Brain microvascular endothelial cell (primary cell): ENCODE measurements around the gene TMEM238.

ENCODE experiments used
- DNase-seq: peaks from one replicate; pipeline ENCODE4 v3.0.0-alpha.2; 2020
- H3K27ac ChIP-seq: fragments of 250-450 bp; sonication (Bioruptor Pico); 2 replicates; pipeline ENCODE4 v1.5.1; 2020; ENCODE audit warnings: mild to moderate bottlenecking, moderate library complexity
- H3K27me3 ChIP-seq: fragments of 250-450 bp; sonication (Bioruptor Pico); replicated peaks from 2 replicates; pipeline ENCODE4 v1.5.1; 2020; ENCODE audit warnings: mild to moderate bottlenecking
- H3K36me3 ChIP-seq: fragments of 250-450 bp; sonication (Bioruptor Pico); replicated peaks from 2 replicates; pipeline ENCODE4 v1.5.1; 2020; ENCODE audit warnings: mild to moderate bottlenecking
- H3K4me3 ChIP-seq: 2 replicates; pipeline ENCODE4 v1.5.1; 2011; ENCODE audit warnings: low read depth, mild to moderate bottlenecking, control low read depth, low read length, moderate library complexity
- in situ Hi-C: cut with HindIII; loops from 2 replicates; pipeline ENCODE4 v1.10.0; 2017; ENCODE audit warnings: low sequenced_read_pairs, low pct_ligation_motif_present
- TF ChIP-seq, protein P1 (sequence below): IDR thresholded peaks from 2 replicates; pipeline ENCODE4 v1.5.1; 2011; ENCODE audit warnings: low read depth, mild to moderate bottlenecking, moderate library complexity, low read length, control low read depth, inconsistent platforms; ENCODE audit errors: missing control alignments

Gene TMEM238

DNA sequence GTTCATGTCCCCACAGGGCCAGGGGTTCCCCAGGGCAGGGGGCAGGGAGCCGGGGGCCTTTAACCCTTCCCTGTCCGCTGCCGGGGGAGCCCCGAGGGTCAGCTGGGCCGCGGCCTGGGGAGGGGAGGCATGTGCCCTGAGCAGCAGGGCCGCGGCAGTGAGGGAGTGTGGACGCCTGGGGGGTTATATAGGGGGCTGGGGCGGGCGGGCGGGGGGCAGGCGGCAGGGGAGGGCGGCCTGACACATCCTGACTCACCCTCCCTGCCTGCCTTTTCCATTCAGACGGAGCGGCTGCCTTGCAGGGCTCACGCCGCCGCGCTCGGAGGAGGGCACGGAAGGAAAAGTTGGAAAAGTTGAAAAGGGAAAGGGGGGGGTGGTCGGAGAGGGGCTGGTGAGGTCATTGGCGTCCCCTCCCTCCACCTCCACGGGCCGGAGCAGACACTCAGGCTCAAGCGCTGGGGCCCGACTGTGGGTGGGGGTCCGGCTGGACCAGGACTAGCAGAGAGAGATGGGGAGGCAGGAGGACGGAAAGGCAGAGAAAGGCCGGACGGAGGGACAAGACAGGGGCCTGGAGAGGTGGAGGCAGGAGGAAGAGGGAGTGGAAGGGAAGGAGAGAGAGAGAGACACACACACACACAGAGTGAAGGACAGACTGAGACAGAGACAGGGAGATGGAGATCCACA is 13.6 kb downstream of the TMEM238 start, which contains the start of gene IL11:
TSS of gene IL11 (minus strand) at position 159 of the 684 bp plus-strand sequence. CDS start at position 6, 153 bp downstream.
- TF ChIP-seq, protein P1, sequence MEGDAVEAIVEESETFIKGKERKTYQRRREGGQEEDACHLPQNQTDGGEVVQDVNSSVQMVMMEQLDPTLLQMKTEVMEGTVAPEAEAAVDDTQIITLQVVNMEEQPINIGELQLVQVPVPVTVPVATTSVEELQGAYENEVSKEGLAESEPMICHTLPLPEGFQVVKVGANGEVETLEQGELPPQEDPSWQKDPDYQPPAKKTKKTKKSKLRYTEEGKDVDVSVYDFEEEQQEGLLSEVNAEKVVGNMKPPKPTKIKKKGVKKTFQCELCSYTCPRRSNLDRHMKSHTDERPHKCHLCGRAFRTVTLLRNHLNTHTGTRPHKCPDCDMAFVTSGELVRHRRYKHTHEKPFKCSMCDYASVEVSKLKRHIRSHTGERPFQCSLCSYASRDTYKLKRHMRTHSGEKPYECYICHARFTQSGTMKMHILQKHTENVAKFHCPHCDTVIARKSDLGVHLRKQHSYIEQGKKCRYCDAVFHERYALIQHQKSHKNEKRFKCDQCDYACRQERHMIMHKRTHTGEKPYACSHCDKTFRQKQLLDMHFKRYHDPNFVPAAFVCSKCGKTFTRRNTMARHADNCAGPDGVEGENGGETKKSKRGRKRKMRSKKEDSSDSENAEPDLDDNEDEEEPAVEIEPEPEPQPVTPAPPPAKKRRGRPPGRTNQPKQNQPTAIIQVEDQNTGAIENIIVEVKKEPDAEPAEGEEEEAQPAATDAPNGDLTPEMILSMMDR, result no peak
- no peaks in the 10 kb centered on the region for H3K27me3 ChIP-seq
- H3K27ac ChIP-seq, result peak within 1 kb of the TSS; percentile 68
- H3K4me3 ChIP-seq, result peak within 1 kb of the TSS; percentile 83
- peak; percentile 32 for DNase-seq
- in situ Hi-C loops, result no loop called here
- H3K36me3 ChIP-seq, result no peaks in the 10 kb centered on the region

- in situ Hi-C loops, result no loop called here
- H3K27ac ChIP-seq, result peak overlapping the region; percentile 68
These were observed 14.3 kb downstream of the TMEM238 start for GRCh38 chr19:55369653-55370304.

GRCh38 chr19:55368701-55369563 is 15.2 kb downstream of the TMEM238 start:
- in situ Hi-C loops, result no loop called here
- Histone ChIP-seq H3K4me3 (peak overlapping the region; percentile 83), H3K27ac (no peak overlapping the region), H3K27me3 (no peaks in the 10 kb centered on the region), H3K36me3 (no peaks in the 10 kb centered on the region)
- DNase-seq, result peak; percentile 16
- TF ChIP-seq, protein P1, result no peak

More at GRCh38 chr19:55369653-55370304, 14.3 kb downstream of the TMEM238 start:
- peak; percentile 74 for DNase-seq
- H3K4me3 ChIP-seq, result peak overlapping the region; percentile 83
- H3K27me3 ChIP-seq, result no peaks in the 10 kb centered on the region
- TF ChIP-seq, protein P1, result peak; percentile 3
- no peaks in the 10 kb centered on the region for H3K36me3 ChIP-seq

DNA sequence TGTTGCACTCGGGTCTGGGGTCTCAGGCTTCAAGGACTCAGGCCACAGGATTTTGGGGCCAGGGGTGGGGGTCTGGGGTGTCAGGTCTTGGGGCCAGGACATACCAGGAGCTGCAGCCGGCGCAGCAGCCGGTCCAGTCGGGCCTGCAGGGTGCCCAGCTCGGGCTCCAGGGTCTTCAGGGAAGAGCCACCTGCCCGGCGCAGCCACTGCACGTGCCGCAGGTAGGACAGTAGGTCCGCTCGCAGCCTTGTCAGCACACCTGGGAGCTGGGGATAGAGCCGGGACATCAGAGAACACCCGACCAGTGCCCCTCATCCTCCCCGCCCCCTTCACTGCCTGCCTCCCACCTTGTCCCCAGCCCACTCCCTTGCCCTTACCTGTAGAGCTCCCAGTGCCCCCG is 16.0 kb downstream of the TMEM238 start:
- H3K27me3 ChIP-seq, result no peaks in the 10 kb centered on the region
- H3K36me3 ChIP-seq, result no peaks in the 10 kb centered on the region
- no peak for DNase-seq
- in situ Hi-C loops, result no loop called here
- TF ChIP-seq, protein P1, result no peak
- no peak overlapping the region for H3K27ac ChIP-seq
- peak overlapping the region; percentile 83 for H3K4me3 ChIP-seq

DNA sequence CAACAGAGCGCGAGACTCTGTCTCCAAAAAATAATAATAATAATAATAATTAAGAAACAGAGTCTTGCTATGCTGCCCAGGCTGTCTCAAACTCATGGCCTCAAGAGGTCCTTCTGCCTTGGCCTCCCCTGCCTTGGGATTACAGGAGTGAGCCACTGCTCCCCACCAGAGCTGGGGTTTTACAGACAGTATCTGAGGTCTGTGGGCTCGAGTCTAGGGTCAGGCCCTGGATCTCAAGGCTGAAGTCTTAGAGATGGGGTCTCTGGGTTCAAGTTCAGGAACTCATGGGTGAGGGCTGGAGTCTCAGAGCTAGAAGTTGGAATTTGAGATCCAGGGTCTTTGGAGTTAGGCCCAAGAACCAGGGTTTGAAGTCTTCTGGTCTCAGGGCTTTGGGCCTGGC is 17.3 kb downstream of the TMEM238 start:
- no peaks in the 10 kb centered on the region for H3K36me3 ChIP-seq
- TF ChIP-seq, protein P1, result no peak
- no peak overlapping the region for H3K27ac ChIP-seq
- H3K4me3 ChIP-seq, result no peak overlapping the region
- H3K27me3 ChIP-seq, result no peaks in the 10 kb centered on the region
- DNase-seq, result no peak
- in situ Hi-C loops, result no loop called here
